K562 (cell line): ENCODE data around the gene LPCAT3. TPM values are rescaled to one million over a fixed set of nuclear protein-coding genes. Genes with fewer than 3 reads are reported as not detected.

Source experiments
- ARNT ChIP-seq, 2 experiments: fragments of 450-650 bp; IDR thresholded peaks; 2 replicates each; pipeline ENCODE4 v1.6.1; 2016; ENCODE audit warnings: mild to moderate bottlenecking in 1 of 2
- C11orf30 ChIP-seq: fragments of 450-650 bp; IDR thresholded peaks from 2 replicates; pipeline ENCODE4 v1.6.1; 2016; ENCODE audit warnings: low read depth, mild to moderate bottlenecking
- CBX3 ChIP-seq, 2 experiments: IDR thresholded peaks; 1 replicate in 1 of 2; 2 replicates in 1 of 2; pipeline ENCODE4 v1.6.1; 2012; ENCODE audit warnings: inconsistent platforms in 2 of 2, low read length in 2 of 2, borderline replicate concordance in 1 of 2, control low read depth in 1 of 2
- DPF2 ChIP-seq: fragments of 450-650 bp; IDR thresholded peaks from 2 replicates; pipeline ENCODE4 v1.6.1; 2016
- FOXM1 ChIP-seq, 2 experiments: fragments of 450-650 bp in 1 of 2; sonication (generic) in 1 of 2; formaldehyde crosslinking in 1 of 2; IDR thresholded peaks; 2 replicates each; pipeline versions ENCODE4 v1.6.1 to v1.9.0; 2017 to 2022; ENCODE audit warnings: low read depth in 2 of 2, mild to moderate bottlenecking in 2 of 2, missing genetic modification reagents in 1 of 2, moderate library complexity in 1 of 2
- GATAD2A ChIP-seq: fragments of 450-650 bp; IDR thresholded peaks from 2 replicates; pipeline ENCODE4 v1.6.1; 2017
- HLTF ChIP-seq: fragments of 450-650 bp; IDR thresholded peaks from 2 replicates; pipeline ENCODE4 v1.6.1; 2016
- MTA3 ChIP-seq: fragments of 450-650 bp; formaldehyde crosslinking; IDR thresholded peaks from 2 replicates; pipeline ENCODE4 v1.6.1; 2017; ENCODE audit warnings: mild to moderate bottlenecking, borderline replicate concordance
- NFIX ChIP-seq: fragments of 250-450 bp; sonication (Bioruptor Pico); IDR thresholded peaks from 2 replicates; pipeline ENCODE4 v1.4.0; 2020; ENCODE audit warnings: low read depth, mild to moderate bottlenecking, moderate library complexity
- NONO ChIP-seq, 2 experiments: fragments of 200-400 bp in 1 of 2; fragments of 450-650 bp in 1 of 2; formaldehyde crosslinking in 1 of 2; IDR thresholded peaks; 2 replicates each; pipeline ENCODE4 v1.6.1; 2017; ENCODE audit warnings: low read depth in 2 of 2, mild to moderate bottlenecking in 2 of 2, moderate library complexity in 2 of 2, low read length in 1 of 2
- SPI1 ChIP-seq: IDR thresholded peaks from 2 replicates; pipeline ENCODE4 v1.6.1; 2011; ENCODE audit warnings: low read depth, low read length, control low read depth, borderline replicate concordance
- TARDBP ChIP-seq: fragments of 450-650 bp; IDR thresholded peaks from 2 replicates; pipeline ENCODE4 v1.6.1; 2016
- ZNF134 ChIP-seq: fragments of 250-450 bp; sonication (Bioruptor Pico); conservative IDR thresholded peaks from 2 replicates; pipeline ENCODE4 v1.4.0; 2020
- ZNF140 ChIP-seq: fragments of 250-450 bp; sonication (Bioruptor Pico); IDR thresholded peaks from 2 replicates; pipeline ENCODE4 v1.8.0; 2021; ENCODE audit warnings: moderate library complexity, mild to moderate bottlenecking, inconsistent platforms
- ZNF347 ChIP-seq: fragments of 450-650 bp; formaldehyde crosslinking; IDR thresholded peaks from 2 replicates; pipeline ENCODE4 v1.4.0; 2020; ENCODE audit warnings: low read depth, mild to moderate bottlenecking, moderate library complexity
- ZNF780A ChIP-seq: fragments of 250-450 bp; sonication (Bioruptor Pico); IDR thresholded peaks from 2 replicates; pipeline ENCODE4 v1.5.0; 2021; ENCODE audit warnings: mild to moderate bottlenecking
- ZSCAN32 ChIP-seq: fragments of 450-650 bp; formaldehyde crosslinking; IDR thresholded peaks from 2 replicates; pipeline ENCODE4 v1.4.0; 2020; ENCODE audit warnings: mild to moderate bottlenecking, moderate library complexity
- polyA plus RNA-seq, 8 experiments: library from polyadenylated mRNA; depleted of rRNA in 4 of 8; stranded (reverse) in 5 of 8; unstranded in 3 of 8; fragments of >200 nt; fragmentation: Nextera tagmentation in 2 of 8; fragmentation: Illumina TruSeq in 1 of 8; extraction: Ambion mirVana in 2 of 8; extraction: Trizol in 1 of 8; gene quantifications; 2 replicates each; pipeline versions ENCODE4 v1.2.1 to v1.2.3, GENCODE V29; 2011 to 2014; ENCODE audit warnings: inconsistent platforms in 1 of 8, missing spikeins in 1 of 8
- total RNA-seq, 7 experiments: library from RNA; depleted of rRNA in 6 of 7; stranded (reverse); fragments of >200 nt in 6 of 7; fragmentation: Illumina TruSeq in 2 of 7; extraction: Trizol in 2 of 7; gene quantifications; 2 replicates each; pipeline versions ENCODE4 v1.2.1 to v1.2.3, GENCODE V29; 2011 to 2021; ENCODE audit warnings: low replicate concordance in 1 of 7
- TF ChIP-seq, protein P1 (sequence below): sonication (generic); formaldehyde crosslinking; IDR thresholded peaks from 2 replicates; pipeline ENCODE4 v1.8.0; 2022; ENCODE audit warnings: mild to moderate bottlenecking, missing genetic modification reagents
- TF ChIP-seq, protein P2 (sequence below): fragments of 450-650 bp; formaldehyde crosslinking; IDR thresholded peaks from 2 replicates; pipeline ENCODE4 v1.4.0; 2020; ENCODE audit warnings: mild to moderate bottlenecking, moderate library complexity
- TF ChIP-seq, protein P3 (sequence below), 3 experiments: fragments of 200-800 bp in 1 of 3; fragments of 250-450 bp in 1 of 3; fragments of 450-650 bp in 1 of 3; sonication (Bioruptor Pico) in 1 of 3; sonication (Bioruptor generic) in 1 of 3; formaldehyde crosslinking in 1 of 3; IDR thresholded peaks; 2 replicates each; pipeline versions ENCODE4 v1.6.1 to v1.8.0; 2016 to 2022; ENCODE audit warnings: mild to moderate bottlenecking in 2 of 3, missing genetic modification characterization in 2 of 3, missing compliant biosample characterization in 1 of 3, moderate library complexity in 1 of 3
- TF ChIP-seq, protein P4 (sequence below): fragments of 250-450 bp; sonication (Bioruptor Pico); IDR thresholded peaks from 2 replicates; pipeline ENCODE4 v1.8.0; 2021; ENCODE audit warnings: moderate library complexity, mild to moderate bottlenecking, inconsistent platforms

The LPCAT3 gene
- total and polyA plus RNA-seq, 9 of the 15 experiments (the other 6 are each of a cell fraction or from before 2014, with no cell fraction given) = 4.9 to 52.5 (median 25.3) TPM

DNA sequence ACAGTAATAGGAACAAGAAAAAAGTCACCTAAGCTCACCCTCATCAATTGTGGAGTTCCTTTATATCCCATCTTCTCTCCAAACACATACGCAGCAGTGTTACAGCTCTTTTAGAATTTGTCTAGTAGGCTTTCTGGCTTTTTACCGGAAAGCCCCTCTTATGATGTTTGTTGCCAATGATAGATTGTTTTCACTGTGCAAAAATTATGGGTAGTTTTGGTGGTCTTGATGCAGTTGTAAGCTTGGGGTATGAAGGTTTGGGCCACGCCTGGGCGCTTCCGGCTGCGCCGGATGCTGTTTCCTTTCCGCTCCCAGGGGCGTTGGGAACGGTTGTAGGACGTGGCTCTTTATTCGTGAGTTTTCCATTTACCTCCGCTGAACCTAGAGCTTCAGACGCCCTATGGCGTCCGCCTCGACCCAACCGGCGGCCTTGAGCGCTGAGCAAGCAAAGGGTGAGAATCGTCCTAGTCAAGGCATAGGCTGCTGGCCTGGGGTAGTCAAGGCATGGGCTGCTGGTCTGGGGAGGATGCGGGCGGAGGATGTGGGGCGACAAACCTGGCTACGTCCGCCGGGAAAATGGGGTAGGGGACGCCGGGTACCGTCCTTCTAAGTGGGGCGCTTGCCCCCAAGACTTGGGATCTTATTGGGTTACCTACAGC lies 74.4 kb downstream of the LPCAT3 start, which contains the start of the genes C12orf57 and RNU7-1 (continued):
- no peak; the same call in 1 of the 2 replicates for TF ChIP-seq ZNF134 (CRISPR knock-in tag)
- TF ChIP-seq SPI1 = no peak
- 0 out of 2 replicates have a peak, but pooled peaks have one; percentile 6 for TF ChIP-seq C11orf30
- TF ChIP-seq NONO (IDR thresholded peaks at IDR 0.05; ENCODE audit: low read depth in 2 of 2, low read length in 1 of 2) = peak in 1 of 2 experiments; percentile 60; a peak in 2 of 4 replicates
- TF ChIP-seq ZNF140 (CRISPR knock-in tag) = no peak
- TF ChIP-seq FOXM1 (IDR thresholded peaks at IDR 0.05; ENCODE audit: low read depth) = no peak
- TF ChIP-seq FOXM1 (CRISPR knock-in tag; IDR thresholded peaks at IDR 0.05; ENCODE audit: low read depth) = no peak
- TF ChIP-seq, protein P1, sequence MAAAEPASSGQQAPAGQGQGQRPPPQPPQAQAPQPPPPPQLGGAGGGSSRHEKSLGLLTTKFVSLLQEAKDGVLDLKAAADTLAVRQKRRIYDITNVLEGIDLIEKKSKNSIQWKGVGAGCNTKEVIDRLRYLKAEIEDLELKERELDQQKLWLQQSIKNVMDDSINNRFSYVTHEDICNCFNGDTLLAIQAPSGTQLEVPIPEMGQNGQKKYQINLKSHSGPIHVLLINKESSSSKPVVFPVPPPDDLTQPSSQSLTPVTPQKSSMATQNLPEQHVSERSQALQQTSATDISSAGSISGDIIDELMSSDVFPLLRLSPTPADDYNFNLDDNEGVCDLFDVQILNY = no peak; the same call in 1 of the 2 replicates
- peak; percentile 93 for TF ChIP-seq ZNF780A (CRISPR knock-in tag)
- TF ChIP-seq, protein P2, sequence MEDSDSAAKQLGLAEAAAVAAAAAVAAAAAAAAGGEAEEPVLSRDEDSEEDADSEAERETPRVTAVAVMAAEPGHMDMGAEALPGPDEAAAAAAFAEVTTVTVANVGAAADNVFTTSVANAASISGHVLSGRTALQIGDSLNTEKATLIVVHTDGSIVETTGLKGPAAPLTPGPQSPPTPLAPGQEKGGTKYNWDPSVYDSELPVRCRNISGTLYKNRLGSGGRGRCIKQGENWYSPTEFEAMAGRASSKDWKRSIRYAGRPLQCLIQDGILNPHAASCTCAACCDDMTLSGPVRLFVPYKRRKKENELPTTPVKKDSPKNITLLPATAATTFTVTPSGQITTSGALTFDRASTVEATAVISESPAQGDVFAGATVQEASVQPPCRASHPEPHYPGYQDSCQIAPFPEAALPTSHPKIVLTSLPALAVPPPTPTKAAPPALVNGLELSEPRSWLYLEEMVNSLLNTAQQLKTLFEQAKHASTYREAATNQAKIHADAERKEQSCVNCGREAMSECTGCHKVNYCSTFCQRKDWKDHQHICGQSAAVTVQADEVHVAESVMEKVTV = peak; percentile 58
- peak; percentile 74 to 84; a peak in 3 of 4 replicates for TF ChIP-seq ARNT (IDR thresholded peaks at IDR 0.05)
- TF ChIP-seq CBX3 (IDR thresholded peaks at IDR 0.05; ENCODE audit: borderline replicate concordance in 1 of 2, low read length in 2 of 2) = peak in 1 of 2 experiments; percentile 54; a peak in 1 of 3 replicates
- no peak for TF ChIP-seq NFIX
- TF ChIP-seq, protein P3, sequence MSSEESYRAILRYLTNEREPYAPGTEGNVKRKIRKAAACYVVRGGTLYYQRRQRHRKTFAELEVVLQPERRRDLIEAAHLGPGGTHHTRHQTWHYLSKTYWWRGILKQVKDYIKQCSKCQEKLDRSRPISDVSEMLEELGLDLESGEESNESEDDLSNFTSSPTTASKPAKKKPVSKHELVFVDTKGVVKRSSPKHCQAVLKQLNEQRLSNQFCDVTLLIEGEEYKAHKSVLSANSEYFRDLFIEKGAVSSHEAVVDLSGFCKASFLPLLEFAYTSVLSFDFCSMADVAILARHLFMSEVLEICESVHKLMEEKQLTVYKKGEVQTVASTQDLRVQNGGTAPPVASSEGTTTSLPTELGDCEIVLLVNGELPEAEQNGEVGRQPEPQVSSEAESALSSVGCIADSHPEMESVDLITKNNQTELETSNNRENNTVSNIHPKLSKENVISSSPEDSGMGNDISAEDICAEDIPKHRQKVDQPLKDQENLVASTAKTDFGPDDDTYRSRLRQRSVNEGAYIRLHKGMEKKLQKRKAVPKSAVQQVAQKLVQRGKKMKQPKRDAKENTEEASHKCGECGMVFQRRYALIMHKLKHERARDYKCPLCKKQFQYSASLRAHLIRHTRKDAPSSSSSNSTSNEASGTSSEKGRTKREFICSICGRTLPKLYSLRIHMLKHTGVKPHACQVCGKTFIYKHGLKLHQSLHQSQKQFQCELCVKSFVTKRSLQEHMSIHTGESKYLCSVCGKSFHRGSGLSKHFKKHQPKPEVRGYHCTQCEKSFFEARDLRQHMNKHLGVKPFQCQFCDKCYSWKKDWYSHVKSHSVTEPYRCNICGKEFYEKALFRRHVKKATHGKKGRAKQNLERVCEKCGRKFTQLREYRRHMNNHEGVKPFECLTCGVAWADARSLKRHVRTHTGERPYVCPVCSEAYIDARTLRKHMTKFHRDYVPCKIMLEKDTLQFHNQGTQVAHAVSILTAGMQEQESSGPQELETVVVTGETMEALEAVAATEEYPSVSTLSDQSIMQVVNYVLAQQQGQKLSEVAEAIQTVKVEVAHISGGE (CRISPR knock-in tag; IDR thresholded peaks at IDR 0.05) = peak in 2 of 3 experiments; percentile 36 to 75; a peak in 3 of 6 replicates
- TF ChIP-seq ZNF347 (CRISPR knock-in tag) = peak; percentile 15; the same call in 1 of the 2 replicates
- no peak for TF ChIP-seq HLTF
- peak; percentile 97 for TF ChIP-seq ZSCAN32 (CRISPR knock-in tag)
- TF ChIP-seq DPF2 = peak; percentile 10; the same call in 1 of the 2 replicates
- TF ChIP-seq GATAD2A = peak; percentile 42; the same call in 1 of the 2 replicates
- no peak for TF ChIP-seq TARDBP
- TF ChIP-seq, protein P4, sequence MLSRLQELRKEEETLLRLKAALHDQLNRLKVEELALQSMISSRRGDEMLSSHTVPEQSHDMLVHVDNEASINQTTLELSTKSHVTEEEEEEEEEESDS (CRISPR knock-in tag) = peak; percentile 94
- peak; percentile 90 for TF ChIP-seq MTA3
